HepG2 (cell line): ENCODE measurements around the gene PPP2R2D. TPM values are rescaled to one million over a fixed set of nuclear protein-coding genes. Genes with fewer than 3 reads are reported as not detected.
A peak's percentile ranks its signal among the peaks of the same experiment; 100 is the strongest.

Source experiments
- ATAC-seq: fragments of 200-7000 bp; cut with Tn5 transposase; 3 replicates; pipeline ENCODE4 v1.9.1; 2020; ENCODE audit warnings: mild to moderate bottlenecking, moderate library complexity
- BruUV-seq: library from RNA; stranded (reverse); fragments of 400-500 nt; replicated peaks from 2 replicates; lab custom pipeline; 2021; lab: Mats Ljungman, UMichigan
- CTCF ChIA-PET: fragments of 300-600 bp; formaldehyde crosslinking; extraction: SDS; loops from one replicate; lab custom pipeline; 2021; ENCODE audit warnings: low total read pairs, inconsistent platforms, low intra/inter-chr PET ratio; lab: Yijun Ruan, JAX
- POLR2A ChIA-PET: fragments of 350-600 bp; sonication (Branson Sonifier 250); formaldehyde crosslinking; loops from one replicate; lab custom pipeline; 2020; ENCODE audit warnings: antibody characterized with exemption, inconsistent platforms; lab: Yijun Ruan, JAX
- DNase-seq: peaks from one replicate; pipeline ENCODE4 v3.0.0-alpha.2; 2015; ENCODE audit warnings: low spot score
- FAIRE-seq: peaks from 3 replicates; lab custom pipeline; 2011; peaks lifted over from hg19 to GRCh38; lab: Jason Lieb, UNC
- H2AFZ ChIP-seq: one replicate; pipeline ENCODE4 v1.6.1; 2011; ENCODE audit warnings: low read length, inconsistent platforms
- H3K27ac ChIP-seq: fragments of 300-600 bp; 3 replicates; pipeline ENCODE4 v1.8.0; 2011; ENCODE audit warnings: mixed run types, mild to moderate bottlenecking, mixed read lengths, low read length, inconsistent platforms; ENCODE audit not compliant: insufficient read depth; ENCODE audit errors: extremely low read length
- H3K27me3 ChIP-seq, 2 experiments: fragments of 200-600 bp in 1 of 2; 2 replicates in 1 of 2; 3 replicates in 1 of 2; pipeline versions ENCODE4 v1.6.0 to v1.8.0; 2011; ENCODE audit warnings: low read length in 2 of 2, mild to moderate bottlenecking in 2 of 2, moderate library complexity in 2 of 2, inconsistent platforms in 1 of 2; ENCODE audit not compliant: insufficient read depth in 2 of 2, control insufficient read depth in 1 of 2
- H3K36me3 ChIP-seq, 2 experiments: fragments of 200-600 bp in 1 of 2; replicated peaks in 1 of 2; 2 replicates in 1 of 2; 3 replicates in 1 of 2; pipeline versions ENCODE4 v1.5.1 to v1.8.0; 2011; ENCODE audit warnings: low read length in 2 of 2, inconsistent platforms in 1 of 2; ENCODE audit not compliant: insufficient read depth in 2 of 2, control insufficient read depth in 1 of 2
- H3K4me1 ChIP-seq: 2 replicates; pipeline ENCODE4 v1.5.1; 2012; ENCODE audit warnings: low read length, inconsistent platforms; ENCODE audit not compliant: insufficient read depth
- H3K4me2 ChIP-seq: 2 replicates; pipeline ENCODE4 v1.6.0; 2011; ENCODE audit warnings: low read depth, low read length, inconsistent platforms
- H3K4me3 ChIP-seq, 3 experiments: fragments of 200-600 bp in 1 of 3; sonication (generic), shearing (Covaris generic) in 1 of 3; replicated peaks in 1 of 3; 2 replicates each; pipeline ENCODE4 v1.5.1; 2011 to 2016; ENCODE audit warnings: low read length in 3 of 3, inconsistent platforms in 2 of 3, low read depth in 2 of 3, mild to moderate bottlenecking in 2 of 3, control low read depth in 1 of 3, mixed read lengths in 1 of 3; ENCODE audit not compliant: insufficient read depth in 1 of 3
- H3K79me2 ChIP-seq: one replicate; pipeline ENCODE4 v1.6.1; 2011; ENCODE audit warnings: low read length, inconsistent platforms; ENCODE audit not compliant: insufficient read depth
- H3K9ac ChIP-seq: 2 replicates; pipeline ENCODE4 v1.6.0; 2011; ENCODE audit warnings: mild to moderate bottlenecking, low read depth, low read length, inconsistent platforms; ENCODE audit not compliant: insufficient read depth
- H3K9me3 ChIP-seq: 2 replicates; pipeline ENCODE4 v1.5.1; 2012; ENCODE audit warnings: mild to moderate bottlenecking, low read length
- H4K20me1 ChIP-seq: 2 replicates; pipeline ENCODE4 v1.6.0; 2011; ENCODE audit warnings: inconsistent platforms, mild to moderate bottlenecking, low read length, moderate library complexity; ENCODE audit not compliant: insufficient read depth
- CEBPB ChIP-seq: IDR thresholded peaks from 2 replicates; pipeline ENCODE4 v1.6.1; 2011; ENCODE audit warnings: low read depth, low read length, improper control_type of control experiment, borderline replicate concordance
- CHD2 ChIP-seq: IDR thresholded peaks from 2 replicates; pipeline ENCODE4 v1.6.1; 2011; ENCODE audit warnings: low read depth, low read length, improper control_type of control experiment
- GTF3A ChIP-seq: sonication (generic); formaldehyde crosslinking; conservative IDR thresholded peaks from 2 replicates; pipeline ENCODE4 v1.4.0; 2020; ENCODE audit warnings: mild to moderate bottlenecking, missing genetic modification reagents
- HNF4A ChIP-seq: sonication (generic); formaldehyde crosslinking; IDR thresholded peaks from 2 replicates; pipeline ENCODE4 v1.4.0; 2020; ENCODE audit warnings: missing genetic modification reagents
- POLR2AphosphoS5 ChIP-seq: IDR thresholded peaks from 2 replicates; pipeline ENCODE4 v1.6.1; 2012; ENCODE audit warnings: low read depth, low read length
- RFXANK ChIP-seq: IDR thresholded peaks from 2 replicates; pipeline ENCODE4 v1.6.1; 2016
- SAFB2 ChIP-seq: sonication (generic); formaldehyde crosslinking; IDR thresholded peaks from 2 replicates; pipeline ENCODE4 v1.5.1; 2020; ENCODE audit warnings: missing genetic modification reagents, low read depth, mild to moderate bottlenecking, borderline replicate concordance
- SP140L ChIP-seq: sonication (generic); formaldehyde crosslinking; IDR thresholded peaks from 2 replicates; pipeline ENCODE4 v1.4.0; 2020; ENCODE audit warnings: missing genetic modification reagents, borderline replicate concordance
- UBTF ChIP-seq: sonication (generic); formaldehyde crosslinking; IDR thresholded peaks from 2 replicates; pipeline ENCODE4 v1.4.0; 2020; ENCODE audit warnings: mild to moderate bottlenecking, missing genetic modification reagents
- ZFX ChIP-seq: sonication (generic); formaldehyde crosslinking; IDR thresholded peaks from 2 replicates; pipeline ENCODE4 v1.4.0; 2020; ENCODE audit warnings: mild to moderate bottlenecking, low read depth, missing genetic modification reagents, moderate library complexity
- ZNF607 ChIP-seq: sonication (generic); formaldehyde crosslinking; IDR thresholded peaks from 2 replicates; pipeline ENCODE4 v1.5.1; 2020; ENCODE audit warnings: missing genetic modification reagents, mild to moderate bottlenecking, borderline replicate concordance
- ZNF619 ChIP-seq: sonication (generic); formaldehyde crosslinking; IDR thresholded peaks from 2 replicates; pipeline ENCODE4 v1.4.0; 2020; ENCODE audit warnings: mild to moderate bottlenecking, missing genetic modification reagents
- ZNF644 ChIP-seq: IDR thresholded peaks from 2 replicates; pipeline ENCODE4 v1.6.1; 2016; ENCODE audit warnings: low read depth
- ZNF687 ChIP-seq: sonication (generic); formaldehyde crosslinking; IDR thresholded peaks from 2 replicates; pipeline ENCODE4 v1.5.1; 2020; ENCODE audit warnings: mild to moderate bottlenecking, missing genetic modification reagents, moderate library complexity
- ZNF7 ChIP-seq: IDR thresholded peaks from 2 replicates; pipeline ENCODE4 v1.6.1; 2016; ENCODE audit warnings: missing biosample characterization, missing genetic modification reagents
- WGBS: methylation state at CpG from one replicate; pipeline ENCODE4 v1.1.6; 2017; ENCODE audit warnings: low lambda C conversion rate; 5-methylcytosine and 5-hydroxymethylcytosine counted together
- in situ Hi-C: cut with HindIII; loops from 2 replicates; pipeline ENCODE4 v1.10.0; 2017; ENCODE audit warnings: low pct_unique_long_range_greater_than_20kb; ENCODE audit not compliant: extremely low pct_ligation_motif_present
- intact Hi-C: fragments of 100-400 bp; cut with micrococcal nuclease; formaldehyde crosslinking; loops from one replicate; pipeline ENCODE4 v1.10.0; 2022; ENCODE audit not compliant: unreplicated experiment
- polyA plus RNA-seq, 8 experiments: library from polyadenylated mRNA; depleted of rRNA in 3 of 8; stranded (reverse) in 7 of 8; unstranded in 1 of 8; fragments of >200 nt; fragmentation: Illumina TruSeq in 4 of 8; extraction: Trizol in 4 of 8; gene quantifications; 2 replicates each; pipeline versions ENCODE4 v1.2.1 to v1.2.3, GENCODE V29; 2011 to 2016; ENCODE audit warnings: low read depth in 4 of 8, missing spikeins in 1 of 8, mixed read lengths in 1 of 8; ENCODE audit not compliant: insufficient read depth in 1 of 8
- total RNA-seq, 5 experiments: library from RNA; depleted of rRNA; stranded (reverse); fragments of >200 nt; fragmentation: Illumina TruSeq; extraction: Trizol; gene quantifications; 2 replicates each; pipeline ENCODE4 v1.2.3, GENCODE V29; 2016; ENCODE audit warnings: low read depth in 1 of 5

PPP2R2D gene
- total and polyA plus RNA-seq, 2 of the 13 experiments (the other 11 are each of a cell fraction or from before 2014, with no cell fraction given), result 32.7 to 33.2 TPM

GRCh38 chr10:131888186-131888604 lies 12.6 kb upstream of the PPP2R2D start (continued):
- no peak for TF ChIP-seq GTF3A
- TF ChIP-seq CEBPB, result no peak
- TF ChIP-seq SP140L (CRISPR knock-in tag), result no peak
- TF ChIP-seq SAFB2 (CRISPR knock-in tag), result no peak
- no peak for TF ChIP-seq ZNF7
- TF ChIP-seq CHD2, result no peak
- TF ChIP-seq POLR2AphosphoS5, result no peak
- no peak for TF ChIP-seq ZNF607 (CRISPR knock-in tag)

- WGBS, result 11% methylated on average over 4 of the region's 9 CpGs
- POLR2A ChIA-PET, result no interaction called here
- Histone ChIP-seq H3K4me1 (peaks cover 47% of the 10 kb centered on the region), H3K79me2 (no peaks in the 10 kb centered on the region), H3K27ac (no peak overlapping the region), H3K4me3 (peak overlapping the region in 1 of 3 experiments; percentile 32; a peak in 1 of 6 replicates), H3K4me2 (peak overlapping the region; percentile 73), H3K9me3 (no peaks in the 10 kb centered on the region), H3K9ac (no peak overlapping the region), H2AFZ (peak overlapping the region; percentile 17), H3K36me3 (no peaks in the 10 kb centered on the region), H4K20me1 (no peaks in the 10 kb centered on the region), H3K27me3 (peaks cover 3 to 20% of the 10 kb centered on the region in 2 experiments; a peak in 3 of 5 replicates)
- CTCF ChIA-PET, result no interaction called here
- BruUV-seq, result no TSS peak
- no peak for DNase-seq
- TF ChIP-seq HNF4A (peak; percentile 54), ZFX (peak; percentile 32; the same call in 1 of the 2 replicates), ZNF687 (CRISPR knock-in tag) (peak; percentile 32), RFXANK (CRISPR knock-in tag) (no peak), ZNF619 (peak; percentile 21; the same call in 1 of the 2 replicates), UBTF (CRISPR knock-in tag) (0 out of 2 replicates have a peak, but pooled peaks have one; percentile 16), ZNF644 (CRISPR knock-in tag) (no peak)
- ATAC-seq, result peak; percentile 2; the same call in 1 of the 3 replicates
- FAIRE-seq, result no peak
- in situ Hi-C loops, result loop anchor here (5.0 to 25.0 kb wide), 3 partner anchors 133 to 1702 kb away; no protein-coding TSS in a partner anchor
- intact Hi-C loops, result no loop called here
Measured at GRCh38 chr10:131889755-131890154, 11.1 kb upstream of the PPP2R2D start.
